ENCODE results near the gene HIRIP3.
A peak's percentile ranks its signal among the peaks of the same experiment; 100 is the strongest.
"Not testable (repeated sequence)": the region's sequence is repeated elsewhere in the genome, so short reads cannot be mapped to it uniquely, and the experiment has no call there.

The HIRIP3 gene

DNA sequence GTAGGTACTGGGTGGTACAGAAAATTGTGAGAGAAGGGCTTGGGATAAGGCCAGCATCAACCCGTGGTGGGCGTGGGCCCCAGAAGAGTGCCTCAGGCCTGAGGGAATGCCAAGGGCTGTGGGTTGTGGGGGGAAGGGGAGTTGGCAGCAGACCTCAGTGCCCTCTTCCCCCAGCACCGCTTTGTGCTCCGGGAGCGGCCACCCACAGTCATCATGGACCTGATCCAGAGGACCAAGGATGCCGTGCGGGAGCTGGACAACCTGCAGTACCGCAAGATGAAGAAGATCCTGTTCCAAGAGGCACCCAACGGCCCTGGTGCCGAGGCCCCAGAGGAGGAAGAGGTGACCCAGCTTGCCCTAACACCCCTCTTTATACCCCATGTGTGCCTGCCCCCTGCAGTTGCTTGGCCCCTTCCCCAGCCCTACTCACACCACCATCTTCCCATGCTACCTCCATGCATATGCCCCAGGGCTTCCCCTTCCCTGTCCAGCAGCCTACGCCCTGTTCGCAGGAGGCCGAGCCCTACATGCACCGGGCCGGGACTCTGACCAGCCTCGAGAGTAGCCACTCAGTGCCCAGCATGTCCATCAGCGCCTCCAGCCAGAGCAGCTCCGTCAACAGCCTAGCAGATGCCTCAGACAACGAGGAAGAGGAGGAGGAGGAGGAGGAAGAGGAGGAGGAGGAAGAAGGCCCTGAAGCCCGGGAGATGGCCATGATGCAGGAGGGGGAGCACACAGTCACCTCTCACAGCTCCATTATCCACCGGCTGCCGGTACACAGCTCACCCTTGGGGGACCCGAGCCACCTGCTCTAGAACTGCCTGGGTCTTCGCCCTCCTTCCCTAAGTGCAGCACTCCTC is 12.6 kb downstream of the HIRIP3 start:
- DNase-seq: no peak

DNA sequence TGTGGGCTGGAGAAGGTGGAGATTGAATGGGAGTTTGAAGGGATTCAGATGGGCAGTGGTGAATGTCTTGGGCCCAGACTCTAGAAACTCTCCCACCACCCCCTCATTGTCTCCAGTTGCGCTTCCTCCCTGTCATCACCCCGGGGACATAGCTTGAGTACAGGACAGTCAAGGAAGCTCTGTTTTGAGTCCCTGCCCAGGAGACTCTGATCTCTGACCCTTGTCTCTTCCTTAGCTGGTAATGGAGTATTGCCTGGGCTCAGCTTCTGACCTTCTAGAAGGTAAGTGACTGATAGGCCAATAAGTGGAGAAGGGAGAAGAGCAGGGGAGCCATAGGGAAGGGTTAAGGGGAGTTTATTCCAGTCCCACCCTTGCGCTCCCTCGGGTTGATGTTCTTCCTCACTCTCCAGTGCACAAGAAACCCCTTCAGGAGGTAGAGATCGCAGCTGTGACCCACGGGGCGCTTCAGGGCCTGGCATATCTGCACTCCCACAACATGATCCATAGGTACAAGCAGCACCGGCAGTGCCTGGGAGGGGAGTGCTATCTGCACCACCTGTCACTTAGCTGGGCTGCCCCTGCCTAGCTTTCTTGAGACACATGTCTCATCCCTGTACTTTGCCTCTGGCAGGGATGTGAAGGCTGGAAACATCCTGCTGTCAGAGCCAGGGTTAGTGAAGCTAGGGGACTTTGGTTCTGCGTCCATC is 16.7 kb downstream of the HIRIP3 start:
- no peak for DNase-seq

DNA sequence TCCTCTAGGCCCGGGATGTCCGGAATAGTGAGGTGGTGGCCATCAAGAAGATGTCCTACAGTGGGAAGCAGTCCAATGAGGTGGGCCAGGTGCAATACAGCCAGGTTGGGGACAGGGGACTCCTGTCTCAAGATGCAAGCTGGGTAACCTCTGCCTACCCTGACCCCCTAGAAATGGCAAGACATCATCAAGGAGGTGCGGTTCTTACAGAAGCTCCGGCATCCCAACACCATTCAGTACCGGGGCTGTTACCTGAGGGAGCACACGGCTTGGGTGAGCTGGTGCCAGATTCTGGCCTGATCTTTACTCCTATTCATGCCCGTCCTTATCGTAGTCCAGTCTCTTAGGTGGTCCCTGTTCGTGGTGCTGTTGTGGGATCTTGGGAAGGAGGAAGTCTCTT is 17.3 kb downstream of the HIRIP3 start:
- DNase-seq: no peak

DNA sequence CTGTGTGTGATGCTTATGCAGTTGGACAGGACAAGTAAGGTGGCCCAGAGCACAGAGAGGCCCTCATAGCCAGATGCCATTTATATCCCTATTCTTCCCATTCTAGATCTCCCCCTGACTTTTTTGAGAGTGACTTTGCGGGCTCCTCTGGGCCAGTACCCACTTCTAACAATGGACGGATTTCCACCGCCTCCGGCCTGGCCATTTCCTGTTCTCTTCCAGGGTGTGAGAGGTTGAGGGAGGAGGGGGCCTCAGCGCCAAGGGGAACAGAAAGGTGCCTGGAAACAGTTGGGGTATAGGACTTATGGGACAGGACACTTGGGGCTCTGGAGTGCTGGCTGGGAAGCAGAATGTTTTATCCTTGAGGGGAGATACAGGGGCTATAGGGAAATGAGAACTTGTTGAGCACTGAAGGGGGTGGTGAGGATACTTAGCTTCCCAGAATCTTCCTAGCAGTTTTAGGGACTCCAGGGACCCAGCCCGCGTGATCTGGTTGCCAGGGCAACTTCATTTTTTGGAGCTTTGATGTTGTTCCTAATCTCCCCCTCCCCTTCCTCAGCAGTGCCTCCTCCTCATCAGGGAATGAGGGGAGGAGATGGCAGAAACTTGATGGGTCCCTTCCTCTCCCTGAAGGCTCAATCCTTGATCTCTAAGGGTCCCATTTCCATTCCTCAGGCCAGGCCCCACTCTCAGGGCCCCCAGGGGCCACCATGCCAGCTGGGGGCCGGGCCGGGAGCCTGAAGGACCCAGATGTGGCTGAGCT is 18.2 kb downstream of the HIRIP3 start:
- DNase-seq: no peak

DNA sequence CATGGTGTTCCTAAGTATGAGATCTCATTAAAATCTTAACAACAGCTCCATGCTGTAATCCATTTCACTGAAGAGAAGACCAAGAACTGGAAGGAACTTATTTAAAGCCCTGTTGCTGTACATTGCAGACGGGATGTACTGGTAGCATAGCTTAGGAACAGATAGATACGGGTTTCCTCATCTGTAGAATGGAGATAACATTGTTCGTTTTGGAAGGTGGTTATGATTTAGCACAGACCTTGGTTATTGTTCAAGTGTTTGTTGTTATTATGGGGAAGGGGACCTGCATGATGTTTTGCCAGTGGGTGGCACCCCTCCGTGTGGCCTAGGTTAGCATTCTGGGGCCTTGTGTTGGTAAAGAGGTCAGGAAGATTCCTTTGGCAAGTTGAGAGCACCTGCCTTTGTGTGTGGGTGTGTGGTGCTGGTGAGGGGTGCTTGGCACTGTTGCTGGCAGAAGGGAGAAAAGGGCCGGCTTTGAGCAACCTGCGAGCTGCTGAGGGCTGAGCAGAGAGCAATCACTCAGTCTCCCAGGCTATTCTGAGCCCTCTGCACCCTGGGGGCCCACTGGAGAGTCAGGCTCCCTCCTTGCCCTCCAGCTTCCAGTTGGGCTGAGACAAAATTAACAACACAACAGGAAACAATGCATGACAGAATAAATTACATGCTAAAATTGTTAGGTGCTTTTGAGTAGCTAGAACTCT is 19.5 kb downstream of the HIRIP3 start:
- DNase-seq: no peak

DNA sequence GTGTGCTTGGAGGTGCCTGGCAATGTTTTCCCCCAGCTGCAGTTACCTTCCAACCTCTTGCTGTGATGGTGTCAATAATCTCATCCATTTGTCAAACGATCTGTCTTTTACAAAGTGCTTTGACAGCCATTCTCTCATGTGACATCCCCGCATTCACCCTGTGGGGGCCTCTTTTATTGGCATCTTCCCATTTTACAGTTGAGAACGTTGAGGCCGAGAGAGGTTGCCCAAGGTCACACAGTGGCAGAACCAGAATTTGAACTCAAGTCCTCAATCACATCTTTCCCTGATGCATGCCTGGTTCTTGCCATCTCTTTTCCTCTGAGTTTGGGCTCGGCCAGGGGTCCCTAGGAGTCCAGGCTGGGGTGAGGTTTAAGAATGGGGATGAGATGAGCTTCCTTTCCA is 20.3 kb downstream of the HIRIP3 start:
- no peak for DNase-seq

DNA sequence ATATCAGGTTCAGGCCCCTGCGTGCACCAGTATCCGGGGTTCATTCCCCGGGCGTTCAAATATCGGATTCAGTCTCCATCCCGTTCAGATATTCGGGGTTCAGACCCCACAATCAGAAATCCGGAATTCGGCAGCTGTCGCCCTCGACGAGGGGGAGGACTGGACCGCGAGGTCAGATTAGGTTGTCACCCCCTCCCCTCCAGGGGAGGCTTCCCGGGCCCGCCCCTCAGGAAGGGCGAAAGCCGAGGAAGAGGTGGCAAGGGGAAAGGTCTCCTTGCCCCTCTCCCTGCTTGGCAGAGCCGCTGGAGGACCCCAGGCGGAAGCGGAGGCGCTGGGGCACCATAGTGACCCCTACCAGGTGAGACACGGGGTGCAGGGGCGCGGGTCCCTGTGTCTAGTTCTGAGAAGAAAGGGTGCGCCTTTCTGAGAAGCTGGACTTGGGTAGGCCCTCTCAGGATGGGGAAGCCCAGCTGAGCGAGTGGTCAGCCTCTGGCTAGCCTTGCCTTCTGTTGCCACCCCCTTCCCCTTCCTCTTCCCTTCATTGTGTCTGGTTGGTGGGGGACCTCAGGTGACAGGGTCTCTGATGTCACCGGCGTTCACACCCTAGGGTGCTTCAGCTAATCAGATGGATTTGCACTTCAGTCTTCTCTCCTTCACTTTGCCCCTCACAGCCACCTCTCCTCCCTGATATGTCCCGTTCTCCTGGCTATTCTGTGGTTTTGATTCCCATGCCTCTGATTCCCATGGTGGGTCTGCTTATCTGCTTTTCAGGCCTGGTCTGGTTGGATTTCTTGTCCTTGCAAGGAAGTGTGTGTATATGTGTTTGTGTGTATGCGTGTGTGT is 20.9 kb downstream of the HIRIP3 start:
- no peak for DNase-seq

DNA sequence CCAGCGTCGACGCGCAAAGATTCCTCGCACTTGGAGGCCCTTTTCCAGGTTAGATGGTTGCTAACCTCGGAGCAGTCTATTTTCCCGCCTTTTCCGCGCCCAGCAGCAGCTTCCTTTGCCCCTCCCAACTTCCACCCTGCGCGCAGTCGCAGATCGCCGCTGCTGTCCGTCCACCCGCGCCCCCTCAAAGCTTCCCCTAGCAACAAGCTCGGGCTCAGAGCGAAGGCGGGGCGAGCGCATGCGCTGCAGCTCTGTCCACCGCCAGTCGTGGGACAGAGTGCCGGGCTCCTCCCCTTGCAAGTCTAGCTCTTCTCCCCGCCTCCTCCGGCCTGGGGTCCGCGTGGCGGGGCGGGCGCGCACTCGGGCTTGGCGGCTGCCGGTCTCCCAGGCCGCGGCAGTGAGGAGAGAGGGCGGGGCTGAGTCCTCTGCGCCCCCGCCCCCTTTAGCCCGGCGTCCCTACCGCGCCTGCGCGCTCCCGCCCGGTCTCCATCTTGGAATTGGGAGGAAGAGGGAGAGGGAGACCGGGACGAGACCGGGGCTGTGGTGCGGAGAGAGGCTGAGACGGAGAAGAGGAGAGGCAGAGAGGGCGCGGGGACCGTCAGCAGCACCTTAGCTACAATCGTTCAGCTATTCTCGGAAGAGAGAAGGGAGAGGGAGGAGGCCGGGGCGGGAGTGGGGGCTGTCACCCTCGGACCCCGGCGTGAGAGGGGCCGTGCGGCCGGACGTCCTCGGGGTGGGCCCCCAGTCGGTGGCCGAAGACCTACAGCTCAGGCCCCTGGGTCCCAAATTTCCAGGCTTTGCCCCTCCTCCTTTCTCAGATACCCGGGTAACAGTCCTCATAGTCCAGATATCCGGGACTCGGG is 21.8 kb downstream of the HIRIP3 start, which contains the start of gene TAOK2:
Gene TAOK2 (plus strand): TSS at position 485 of the 863 bp plus-strand sequence. CDS start 3,905 bp downstream, outside the sequence.
- DNase-seq: peak; percentile 99

DNA sequence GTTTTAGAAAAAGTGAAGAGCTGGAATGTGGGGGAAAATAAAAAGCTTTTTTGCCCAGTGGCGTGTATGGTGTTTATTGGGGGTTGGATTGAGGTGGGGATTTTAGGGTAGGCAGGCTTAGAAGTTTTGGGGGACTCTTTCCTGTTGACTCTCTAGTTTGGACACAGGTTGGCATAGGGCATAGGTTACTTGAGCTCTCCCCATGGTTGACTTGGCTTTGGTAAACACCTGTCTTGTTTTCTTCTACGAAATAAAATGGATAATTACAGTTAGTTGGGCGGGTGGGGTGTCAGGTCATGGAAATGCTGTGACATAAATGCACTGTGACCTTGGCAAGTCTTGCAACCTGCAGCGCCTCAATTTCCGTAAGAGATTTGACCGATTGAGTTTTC is 22.4 kb downstream of the HIRIP3 start:
- no peak for DNase-seq

DNA sequence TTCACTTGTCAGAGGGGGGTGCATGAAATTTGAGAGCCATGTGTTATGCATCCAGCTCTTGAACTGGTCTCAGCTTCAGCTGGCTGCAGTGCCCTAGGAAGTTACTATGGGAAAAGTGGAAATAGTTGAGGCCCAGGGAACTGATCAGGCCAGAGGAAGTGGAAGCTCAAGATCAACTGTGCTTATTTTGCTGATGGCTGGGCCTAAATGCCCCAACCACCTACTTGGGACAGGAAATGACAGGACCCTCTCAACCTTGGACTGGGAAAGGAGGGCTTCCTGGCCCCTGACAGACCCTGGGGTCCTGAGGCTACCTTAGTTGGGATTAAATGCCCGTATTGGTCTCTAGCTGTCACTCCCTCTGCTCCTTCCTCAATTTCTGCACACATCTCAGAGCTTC is 22.9 kb downstream of the HIRIP3 start:
- DNase-seq: no peak

DNA sequence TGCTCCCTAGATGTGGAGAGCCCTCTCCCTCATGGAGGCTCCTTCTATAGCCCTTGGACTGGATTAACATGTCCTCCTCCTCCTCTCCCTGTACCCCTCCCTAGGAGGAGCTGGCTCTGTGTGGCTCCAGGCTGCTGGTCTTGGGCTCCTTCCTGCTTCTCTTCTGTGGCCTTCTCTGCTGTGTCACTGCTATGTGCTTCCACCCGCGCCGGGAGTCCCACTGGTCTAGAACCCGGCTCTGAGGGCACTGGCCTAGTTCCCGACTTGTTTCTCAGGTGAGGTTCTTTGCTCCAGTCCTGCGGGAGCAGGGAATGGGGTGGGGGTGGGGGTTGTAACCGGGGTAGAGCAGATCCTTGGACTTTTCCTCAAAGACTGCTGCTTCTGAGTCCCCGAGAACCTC is 24.1 kb downstream of the HIRIP3 start:
- no peak for DNase-seq

DNA sequence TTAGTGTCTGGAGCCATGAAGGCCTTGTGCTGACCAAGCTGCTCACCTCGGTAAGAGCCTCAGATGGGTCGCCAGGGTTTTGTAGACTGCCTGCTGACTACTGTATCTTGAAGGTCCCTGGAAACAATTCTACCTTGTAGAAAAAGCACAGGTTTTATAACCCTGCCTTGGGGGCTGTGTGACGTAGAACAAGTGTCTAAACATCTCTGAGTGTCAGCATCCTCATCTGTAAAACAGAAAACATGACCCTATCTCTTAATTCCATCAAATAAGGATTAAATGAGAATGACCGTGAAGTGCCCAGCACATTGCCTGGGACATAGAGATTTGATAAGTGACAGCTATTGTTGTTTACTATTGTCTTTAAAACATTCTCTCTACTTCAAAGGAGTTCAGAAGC is 27.2 kb downstream of the HIRIP3 start:
- no peak for DNase-seq

DNA sequence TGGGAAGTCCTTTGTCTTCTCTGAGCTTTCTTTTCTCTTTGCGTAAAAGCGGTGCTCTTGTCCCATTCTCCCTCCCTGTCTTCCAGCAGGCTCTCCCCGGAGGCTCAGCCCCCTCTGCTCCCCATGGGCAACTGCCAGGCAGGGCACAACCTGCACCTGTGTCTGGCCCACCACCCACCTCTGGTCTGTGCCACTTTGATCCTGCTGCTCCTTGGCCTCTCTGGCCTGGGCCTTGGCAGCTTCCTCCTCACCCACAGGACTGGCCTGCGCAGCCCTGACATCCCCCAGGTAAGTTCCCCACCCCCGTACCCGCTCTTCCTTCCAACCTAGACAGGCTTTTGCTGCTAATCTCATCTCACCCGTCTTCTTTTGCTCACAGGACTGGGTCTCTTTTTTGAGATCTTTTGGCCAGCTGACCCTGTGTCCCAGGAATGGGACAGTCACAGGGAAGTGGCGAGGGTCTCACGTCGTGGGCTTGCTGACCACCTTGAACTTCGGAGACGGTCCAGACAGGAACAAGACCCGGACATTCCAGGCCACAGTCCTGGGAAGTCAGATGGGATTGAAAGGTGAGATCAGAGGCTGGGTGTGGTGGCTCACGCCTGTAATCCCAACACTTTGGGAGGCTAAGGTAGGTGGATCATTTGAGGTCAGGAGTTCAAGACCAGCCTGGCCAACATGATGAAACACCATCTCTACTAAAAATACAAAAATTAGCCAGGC is 32.2 kb downstream of the HIRIP3 start:
- no peak for DNase-seq

DNA sequence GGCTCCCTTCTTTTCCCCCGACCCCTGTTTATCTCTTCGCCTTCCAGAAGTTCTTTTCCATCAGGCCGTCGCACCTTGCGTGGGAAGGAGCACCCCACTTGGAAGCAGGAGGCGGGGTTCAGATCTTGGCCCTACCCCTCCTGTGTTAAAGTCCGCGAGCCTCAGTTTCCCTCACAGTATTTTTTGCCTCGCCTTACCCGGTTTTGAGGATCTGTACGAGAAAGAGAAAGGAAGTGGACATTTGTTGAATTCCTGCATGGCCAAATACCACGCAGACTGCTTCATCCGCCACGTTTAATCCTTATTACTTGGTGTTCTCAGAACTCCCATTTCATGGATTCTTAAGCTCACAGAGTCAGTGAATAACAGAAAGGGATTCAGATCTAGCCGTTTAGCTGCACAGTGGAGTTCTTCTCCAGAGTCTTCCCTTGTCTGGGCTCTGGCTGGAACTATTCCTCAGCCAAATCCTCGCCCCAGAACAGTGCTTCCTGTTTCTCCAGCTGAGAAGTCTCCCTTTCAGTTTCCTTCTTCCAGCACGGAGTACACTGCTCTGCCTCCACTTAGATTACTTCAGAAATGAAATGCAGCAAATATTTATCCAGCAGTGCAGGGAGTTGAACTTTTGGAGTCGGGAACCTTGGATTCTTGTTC is 32.9 kb downstream of the HIRIP3 start:
- DNase-seq: no peak

DNA sequence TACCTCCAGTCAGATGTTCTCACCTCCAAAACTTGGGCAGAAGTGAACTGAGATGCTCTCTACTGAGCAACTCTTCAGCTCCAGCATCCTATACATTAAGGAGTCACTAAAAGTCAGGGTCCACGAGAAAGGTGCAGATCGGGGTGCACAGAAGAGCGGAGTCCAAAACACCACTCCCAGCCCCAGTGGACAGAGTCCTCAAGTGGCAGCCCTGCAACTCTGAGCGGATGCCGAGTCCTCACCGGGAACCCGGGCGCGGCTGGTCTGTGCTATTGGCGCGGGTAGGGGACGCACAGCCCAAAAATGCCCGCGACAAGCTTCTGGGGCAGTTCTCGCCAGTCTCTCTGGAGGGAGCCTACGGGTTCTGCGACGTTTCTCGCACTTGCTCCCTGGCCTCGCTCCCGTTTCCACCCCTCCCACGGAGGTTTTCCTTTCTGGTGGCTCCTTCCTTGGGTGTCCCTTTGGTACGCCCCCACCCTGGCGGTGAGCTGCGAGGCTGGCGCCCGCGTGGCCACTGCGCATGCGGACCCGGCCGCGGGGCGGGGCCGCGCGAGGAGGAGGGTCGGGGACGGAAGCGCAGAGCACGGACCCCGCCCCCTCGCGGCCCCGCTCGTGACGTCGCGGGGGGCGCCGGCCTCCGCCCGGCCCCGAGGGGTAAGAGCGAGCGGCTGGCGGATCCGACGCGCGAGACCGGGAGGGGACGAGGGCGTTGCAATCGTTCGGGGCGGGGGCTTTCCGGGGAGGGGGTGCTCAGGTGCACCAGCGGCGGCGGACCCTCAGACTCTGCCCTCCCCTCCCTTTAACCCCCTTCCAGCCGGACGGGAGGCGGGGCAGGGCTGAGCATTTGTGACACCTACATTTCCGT is 33.7 kb downstream of the HIRIP3 start, which contains the start of gene TMEM219:
Gene TMEM219 (plus strand): TSS at position 601 of the 865 bp plus-strand sequence. CDS start 1,065 bp downstream, outside the sequence.
- DNase-seq: peak; percentile 59

DNA sequence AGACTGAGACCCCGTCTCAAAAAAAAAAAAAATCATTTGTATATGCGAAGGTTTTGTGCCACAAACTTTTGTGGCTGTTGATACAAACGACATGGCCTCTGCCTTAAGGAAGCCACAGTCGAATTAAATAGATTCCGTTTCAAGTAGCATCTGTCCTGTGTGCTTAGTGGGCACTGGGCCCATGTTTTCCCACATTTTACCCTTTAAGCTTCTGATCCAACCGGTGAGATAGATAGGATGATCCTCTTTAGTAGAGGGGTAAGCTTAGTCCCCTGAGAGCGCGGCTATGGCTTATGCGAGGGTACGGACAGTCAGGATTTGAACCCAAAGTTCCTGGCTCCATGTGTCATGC is 34.3 kb downstream of the HIRIP3 start:
- no peak for DNase-seq

DNA sequence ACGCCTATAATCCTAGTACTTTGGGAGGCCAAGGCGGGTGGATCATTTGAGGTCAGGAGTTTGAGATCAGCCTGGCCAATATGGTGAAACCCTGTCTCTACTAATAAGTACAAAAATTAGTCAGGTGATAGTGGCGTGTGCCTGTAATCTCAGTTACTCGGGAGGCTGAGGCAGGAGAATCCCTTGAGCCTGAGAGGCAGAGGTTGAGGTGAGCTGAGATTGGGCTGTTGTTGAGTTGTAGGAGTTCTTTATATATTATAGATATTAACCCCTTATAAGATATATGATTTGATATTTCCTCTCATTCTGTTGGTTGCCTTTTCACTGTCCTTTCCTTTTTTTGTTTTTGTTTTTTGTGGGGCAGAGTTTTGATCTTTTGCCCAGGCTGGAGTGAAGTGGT is 35.6 kb downstream of the HIRIP3 start:
- not testable (repeated sequence) for DNase-seq

DNA sequence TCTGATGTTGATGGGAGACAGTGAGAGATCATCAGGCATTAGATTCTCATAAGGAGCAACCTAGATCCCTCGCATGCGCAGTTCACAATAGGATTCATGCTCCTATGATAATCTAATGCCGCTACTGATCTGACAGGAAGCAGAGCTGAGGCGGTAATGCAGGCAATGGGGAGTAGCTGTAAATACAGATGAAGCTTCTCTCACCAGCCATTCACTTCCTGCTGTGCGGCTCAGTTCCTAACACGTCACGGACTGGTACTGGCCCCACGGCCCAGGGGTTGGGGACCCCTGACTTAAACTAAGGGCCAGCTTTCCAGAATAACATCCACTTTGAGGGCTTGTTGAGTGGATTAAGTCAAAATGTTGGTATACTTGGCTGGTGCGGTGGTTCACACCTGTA is 36.1 kb downstream of the HIRIP3 start:
- no peak for DNase-seq

DNA sequence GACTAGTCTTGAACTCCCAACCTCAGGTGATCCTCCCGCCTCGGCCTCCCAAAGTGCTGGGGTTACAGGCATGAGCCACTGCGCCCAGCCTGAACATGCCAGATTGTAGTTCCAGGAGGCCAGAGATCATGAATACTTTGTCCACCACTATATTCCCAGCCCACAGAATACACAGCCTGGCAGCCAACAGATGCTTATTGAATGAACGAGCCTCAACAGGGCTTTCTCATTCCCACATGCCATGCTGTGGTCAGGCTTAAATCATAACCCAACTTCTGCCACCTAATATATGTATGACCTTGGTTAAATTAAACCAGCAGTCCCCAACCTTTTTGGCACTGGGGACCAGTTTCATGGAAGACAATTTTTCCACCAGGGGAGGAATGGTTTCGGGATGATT is 36.7 kb downstream of the HIRIP3 start:
- DNase-seq: no peak

Measured in NCI-H2107 (cell line).